Astrocyte (in vitro differentiated cells and primary cell): ENCODE results near the gene RGS9. TPM values are rescaled to one million over a fixed set of nuclear protein-coding genes. Genes with fewer than 3 reads are reported as not detected.

Source experiments
- DNase-seq: peaks from one replicate; pipeline ENCODE4 v3.0.0-alpha.2; 2010; ENCODE audit warnings: low read depth
- FAIRE-seq: peaks from 2 replicates; lab custom pipeline; 2011; peaks lifted over from hg19 to GRCh38; lab: Jason Lieb, UNC
- H2AFZ ChIP-seq: 2 replicates; pipeline ENCODE4 v1.6.0; 2012; ENCODE audit warnings: low read depth, low read length, inconsistent platforms
- H3K27ac ChIP-seq: 2 replicates; pipeline ENCODE4 v1.5.1; 2011; ENCODE audit warnings: low read depth, low read length, inconsistent platforms
- H3K27me3 ChIP-seq: 2 replicates; pipeline ENCODE4 v1.6.0; 2011; ENCODE audit warnings: low read length, inconsistent platforms; ENCODE audit not compliant: insufficient read depth
- H3K36me3 ChIP-seq: 2 replicates; pipeline ENCODE4 v1.5.1; 2011; ENCODE audit warnings: low read length, inconsistent platforms; ENCODE audit not compliant: insufficient read depth
- H3K4me1 ChIP-seq: 2 replicates; pipeline ENCODE4 v1.5.1; 2011; ENCODE audit warnings: low read length, inconsistent platforms; ENCODE audit not compliant: insufficient read depth
- H3K4me2 ChIP-seq: 2 replicates; pipeline ENCODE4 v1.6.0; 2012; ENCODE audit warnings: low read length, inconsistent platforms
- H3K4me3 ChIP-seq: 2 replicates; pipeline ENCODE4 v1.5.1; 2011; ENCODE audit warnings: low read depth, mild to moderate bottlenecking, low read length, inconsistent platforms; ENCODE audit not compliant: insufficient read depth
- H3K79me2 ChIP-seq: 2 replicates; pipeline ENCODE4 v1.6.0; 2012; ENCODE audit warnings: mild to moderate bottlenecking, low read length, inconsistent platforms; ENCODE audit not compliant: insufficient read depth
- H3K9ac ChIP-seq: 2 replicates; pipeline ENCODE4 v1.6.0; 2012; ENCODE audit warnings: mild to moderate bottlenecking, low read length, inconsistent platforms
- H3K9me3 ChIP-seq: 2 replicates; pipeline ENCODE4 v1.5.1; 2012; ENCODE audit warnings: low read depth, mild to moderate bottlenecking, low read length, inconsistent platforms; ENCODE audit not compliant: insufficient read depth
- H4K20me1 ChIP-seq: 2 replicates; pipeline ENCODE4 v1.6.0; 2012; ENCODE audit warnings: low read length, inconsistent platforms; ENCODE audit not compliant: insufficient read depth
- H3K27ac Mint-ChIP-seq: one replicate; pipeline ENCODE4 v1.8.0; 2021; ENCODE audit warnings: mild to moderate bottlenecking, mixed read lengths; ENCODE audit not compliant: unreplicated experiment
- H3K27me3 Mint-ChIP-seq: one replicate; pipeline ENCODE4 v1.8.0; 2021; ENCODE audit warnings: low read depth, mixed read lengths; ENCODE audit not compliant: unreplicated experiment
- H3K36me3 Mint-ChIP-seq: one replicate; pipeline ENCODE4 v1.8.0; 2021; ENCODE audit warnings: low read depth, mixed read lengths; ENCODE audit not compliant: unreplicated experiment
- H3K4me1 Mint-ChIP-seq: one replicate; pipeline ENCODE4 v1.8.0; 2021; ENCODE audit warnings: low read depth, mixed read lengths; ENCODE audit not compliant: unreplicated experiment
- H3K4me3 Mint-ChIP-seq: one replicate; pipeline ENCODE4 v1.8.0; 2021; ENCODE audit warnings: mild to moderate bottlenecking, moderate library complexity, mixed read lengths; ENCODE audit not compliant: unreplicated experiment
- H3K9me3 Mint-ChIP-seq: one replicate; pipeline ENCODE4 v1.8.0; 2021; ENCODE audit warnings: mild to moderate bottlenecking, mixed read lengths; ENCODE audit not compliant: unreplicated experiment
- CTCF ChIP-seq: IDR thresholded peaks from 2 replicates; pipeline ENCODE4 v1.5.1; 2011; ENCODE audit warnings: low read depth, mild to moderate bottlenecking, inconsistent platforms, low read length, moderate library complexity; ENCODE audit not compliant: insufficient read depth
- EZH2 ChIP-seq: IDR thresholded peaks from 2 replicates; pipeline ENCODE4 v1.6.1; 2012; ENCODE audit warnings: mild to moderate bottlenecking, low read length, inconsistent platforms; ENCODE audit not compliant: insufficient read depth
- total RNA-seq: library from RNA; stranded (reverse); gene quantifications from 2 replicates; pipeline ENCODE4 v1.2.1, GENCODE V29; 2021

The RGS9 gene
- total RNA-seq, 1 donor from 2014 or later: 9.4 TPM

GRCh38 chr17:65117384-65118035 is 19.7 kb upstream of the RGS9 start:
- Histone ChIP-seq H3K9me3 (no peaks in the 10 kb centered on the region), H3K36me3 (no peaks in the 10 kb centered on the region), H3K4me1 (no peaks in the 10 kb centered on the region), H3K27ac (no peak overlapping the region), H3K27me3 (peaks cover 20% of the 10 kb centered on the region), H3K79me2 (no peaks in the 10 kb centered on the region), H3K9ac (no peak overlapping the region), H3K4me2 (no peak overlapping the region), H2AFZ (no peak overlapping the region), H3K4me3 (no peak overlapping the region), H4K20me1 (no peaks in the 10 kb centered on the region)
- H3K4me3 Mint-ChIP-seq: no peak overlapping the region
- peaks cover 4% of the 10 kb centered on the region for H3K4me1 Mint-ChIP-seq
- no peaks in the 10 kb centered on the region for H3K27me3 Mint-ChIP-seq
- no peaks in the 10 kb centered on the region for H3K9me3 Mint-ChIP-seq
- no peaks in the 10 kb centered on the region for H3K36me3 Mint-ChIP-seq
- H3K27ac Mint-ChIP-seq: no peak overlapping the region
- no peak for TF ChIP-seq EZH2
- no peak for TF ChIP-seq CTCF
- DNase-seq (no peak), FAIRE-seq (no peak)

- FAIRE-seq (no peak), DNase-seq (no peak)
- Histone ChIP-seq H3K9me3 (no peaks in the 10 kb centered on the region), H3K4me3 (no peak overlapping the region), H3K4me1 (no peaks in the 10 kb centered on the region), H2AFZ (no peak overlapping the region), H3K27me3 (peaks cover 16% of the 10 kb centered on the region), H4K20me1 (no peaks in the 10 kb centered on the region), H3K4me2 (no peak overlapping the region), H3K79me2 (no peaks in the 10 kb centered on the region), H3K27ac (no peak overlapping the region), H3K9ac (no peak overlapping the region), H3K36me3 (no peaks in the 10 kb centered on the region)
- peak overlapping the region; percentile 80 for H3K27ac Mint-ChIP-seq
- H3K36me3 Mint-ChIP-seq: no peaks in the 10 kb centered on the region
- peaks cover 8% of the 10 kb centered on the region for H3K4me1 Mint-ChIP-seq
- TF ChIP-seq CTCF (no peak), EZH2 (no peak)
- H3K4me3 Mint-ChIP-seq: no peak overlapping the region
- H3K27me3 Mint-ChIP-seq: no peaks in the 10 kb centered on the region
- peaks cover 1% of the 10 kb centered on the region for H3K9me3 Mint-ChIP-seq
These were observed 15.8 kb upstream of the RGS9 start for GRCh38 chr17:65121368-65121767.
